ENCODE measurements around the gene GAA. TPM values are rescaled to one million over a fixed set of nuclear protein-coding genes. Genes with fewer than 3 reads are reported as not detected.

The GAA gene
- total RNA-seq, 1 donor from 2014 or later, result 59.7 TPM

DNA sequence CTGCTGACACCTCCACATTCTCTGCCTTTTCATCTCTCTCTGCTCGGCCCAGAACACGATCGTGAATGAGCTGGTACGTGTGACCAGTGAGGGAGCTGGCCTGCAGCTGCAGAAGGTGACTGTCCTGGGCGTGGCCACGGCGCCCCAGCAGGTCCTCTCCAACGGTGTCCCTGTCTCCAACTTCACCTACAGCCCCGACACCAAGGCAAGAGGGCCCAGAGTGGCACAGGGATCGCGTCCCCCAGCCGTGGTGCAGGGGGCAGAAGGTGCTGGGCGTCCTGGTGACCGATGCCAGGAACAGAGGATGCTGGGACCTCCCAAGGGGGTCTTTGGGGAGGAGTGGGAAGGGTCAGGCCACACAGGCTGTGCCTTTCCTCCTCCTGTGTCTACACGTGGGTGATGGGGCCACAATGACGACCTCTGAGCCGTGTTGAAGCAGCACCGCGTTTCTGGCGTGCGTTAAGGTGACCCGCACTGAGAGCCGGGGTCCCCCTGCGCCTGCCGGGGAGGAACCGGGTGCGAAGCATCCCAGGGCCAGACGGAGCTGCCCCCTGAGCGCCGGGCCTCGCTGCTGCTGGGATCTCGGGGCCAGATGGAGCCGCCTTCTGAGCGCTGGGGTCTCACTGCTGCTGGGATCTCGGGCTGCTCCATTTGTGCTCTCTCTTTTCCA lies 17.4 kb downstream of the GAA start:
- H3K27me3 Mint-ChIP-seq (ENCODE audit: low read depth), result no peaks in the 10 kb centered on the region
- TF ChIP-seq, protein P1, sequence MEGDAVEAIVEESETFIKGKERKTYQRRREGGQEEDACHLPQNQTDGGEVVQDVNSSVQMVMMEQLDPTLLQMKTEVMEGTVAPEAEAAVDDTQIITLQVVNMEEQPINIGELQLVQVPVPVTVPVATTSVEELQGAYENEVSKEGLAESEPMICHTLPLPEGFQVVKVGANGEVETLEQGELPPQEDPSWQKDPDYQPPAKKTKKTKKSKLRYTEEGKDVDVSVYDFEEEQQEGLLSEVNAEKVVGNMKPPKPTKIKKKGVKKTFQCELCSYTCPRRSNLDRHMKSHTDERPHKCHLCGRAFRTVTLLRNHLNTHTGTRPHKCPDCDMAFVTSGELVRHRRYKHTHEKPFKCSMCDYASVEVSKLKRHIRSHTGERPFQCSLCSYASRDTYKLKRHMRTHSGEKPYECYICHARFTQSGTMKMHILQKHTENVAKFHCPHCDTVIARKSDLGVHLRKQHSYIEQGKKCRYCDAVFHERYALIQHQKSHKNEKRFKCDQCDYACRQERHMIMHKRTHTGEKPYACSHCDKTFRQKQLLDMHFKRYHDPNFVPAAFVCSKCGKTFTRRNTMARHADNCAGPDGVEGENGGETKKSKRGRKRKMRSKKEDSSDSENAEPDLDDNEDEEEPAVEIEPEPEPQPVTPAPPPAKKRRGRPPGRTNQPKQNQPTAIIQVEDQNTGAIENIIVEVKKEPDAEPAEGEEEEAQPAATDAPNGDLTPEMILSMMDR (IDR thresholded peaks at IDR 0.05; ENCODE audit: unreplicated experiment), result no peak
- no peak overlapping the region for H3K27ac Mint-ChIP-seq
- peaks cover 14% of the 10 kb centered on the region for H3K9me3 Mint-ChIP-seq
- H3K4me1 Mint-ChIP-seq, result no peaks in the 10 kb centered on the region
- H3K4me3 Mint-ChIP-seq, result no peak overlapping the region
- DNase-seq (ENCODE audit: low spot score in 2 of 2, unreplicated experiment in 2 of 2), result no peak
- H3K36me3 Mint-ChIP-seq, result peaks cover 19% of the 10 kb centered on the region

DNA sequence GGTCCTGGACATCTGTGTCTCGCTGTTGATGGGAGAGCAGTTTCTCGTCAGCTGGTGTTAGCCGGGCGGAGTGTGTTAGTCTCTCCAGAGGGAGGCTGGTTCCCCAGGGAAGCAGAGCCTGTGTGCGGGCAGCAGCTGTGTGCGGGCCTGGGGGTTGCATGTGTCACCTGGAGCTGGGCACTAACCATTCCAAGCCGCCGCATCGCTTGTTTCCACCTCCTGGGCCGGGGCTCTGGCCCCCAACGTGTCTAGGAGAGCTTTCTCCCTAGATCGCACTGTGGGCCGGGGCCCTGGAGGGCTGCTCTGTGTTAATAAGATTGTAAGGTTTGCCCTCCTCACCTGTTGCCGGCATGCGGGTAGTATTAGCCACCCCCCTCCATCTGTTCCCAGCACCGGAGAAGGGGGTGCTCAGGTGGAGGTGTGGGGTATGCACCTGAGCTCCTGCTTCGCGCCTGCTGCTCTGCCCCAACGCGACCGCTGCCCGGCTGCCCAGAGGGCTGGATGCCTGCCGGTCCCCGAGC lies 17.9 kb downstream of the GAA start:
- TF ChIP-seq, protein P1 (IDR thresholded peaks at IDR 0.05; ENCODE audit: unreplicated experiment), result no peak
- DNase-seq (ENCODE audit: low spot score in 2 of 2, unreplicated experiment in 2 of 2), result peak in 1 of 2 experiments; percentile 28
- no peak overlapping the region for H3K4me3 Mint-ChIP-seq
- H3K27me3 Mint-ChIP-seq (ENCODE audit: low read depth), result no peaks in the 10 kb centered on the region
- peaks cover 14% of the 10 kb centered on the region for H3K36me3 Mint-ChIP-seq
- peaks cover 14% of the 10 kb centered on the region for H3K9me3 Mint-ChIP-seq
- H3K4me1 Mint-ChIP-seq, result peaks cover 4% of the 10 kb centered on the region
- no peak overlapping the region for H3K27ac Mint-ChIP-seq

GRCh38 chr17:80119839-80120238 lies 18.5 kb downstream of the GAA start:
- Mint-ChIP-seq H3K27ac (no peak overlapping the region), H3K9me3 (peaks cover 9% of the 10 kb centered on the region), H3K36me3 (peaks cover 9% of the 10 kb centered on the region), H3K4me3 (no peak overlapping the region), H3K4me1 (peaks cover 9% of the 10 kb centered on the region), H3K27me3 (ENCODE audit: low read depth) (no peaks in the 10 kb centered on the region)
- DNase-seq (ENCODE audit: low spot score in 2 of 2, unreplicated experiment in 2 of 2), result peak in 1 of 2 experiments; percentile 22
- TF ChIP-seq, protein P1 (IDR thresholded peaks at IDR 0.05; ENCODE audit: unreplicated experiment), result no peak

DNA sequence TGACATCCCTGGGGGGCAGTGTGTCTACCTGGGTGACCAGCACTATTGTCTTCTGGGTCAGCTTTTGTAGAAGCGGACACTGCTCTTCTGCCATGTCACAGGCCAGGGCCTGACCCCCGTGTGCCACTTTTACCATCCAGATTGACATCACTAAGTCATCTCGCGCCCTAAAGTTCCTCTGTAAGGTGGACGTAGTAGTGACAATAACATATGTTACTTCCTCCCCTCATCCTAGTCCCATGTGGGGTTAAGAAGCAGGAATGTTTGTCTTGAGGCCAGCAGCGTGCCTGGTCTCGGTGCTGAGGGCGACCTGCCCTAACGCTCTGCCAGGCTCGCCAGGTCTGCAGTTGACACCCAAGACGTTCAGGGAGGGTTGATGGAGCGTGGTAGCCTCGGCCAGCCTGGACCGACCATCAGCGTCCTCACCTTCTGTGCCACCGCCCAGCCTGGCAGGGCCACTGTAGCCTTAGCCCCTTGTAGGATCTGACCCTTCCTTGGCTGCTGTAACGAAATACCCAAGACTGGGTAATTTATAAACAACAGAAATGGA lies 20.7 kb downstream of the GAA start:
- TF ChIP-seq, protein P1 (IDR thresholded peaks at IDR 0.05; ENCODE audit: unreplicated experiment), result no peak
- Mint-ChIP-seq H3K4me1 (peaks cover 9% of the 10 kb centered on the region), H3K36me3 (no peaks in the 10 kb centered on the region), H3K27me3 (ENCODE audit: low read depth) (no peaks in the 10 kb centered on the region), H3K9me3 (no peaks in the 10 kb centered on the region), H3K27ac (no peak overlapping the region), H3K4me3 (no peak overlapping the region)
- DNase-seq (ENCODE audit: low spot score in 2 of 2, unreplicated experiment in 2 of 2), result peak in 1 of 2 experiments; percentile 33

- DNase-seq (ENCODE audit: low spot score in 2 of 2, unreplicated experiment in 2 of 2), result peak in 1 of 2 experiments; percentile 9
- no peaks in the 10 kb centered on the region for H3K27me3 Mint-ChIP-seq (ENCODE audit: low read depth)
- H3K36me3 Mint-ChIP-seq, result no peaks in the 10 kb centered on the region
- H3K4me3 Mint-ChIP-seq, result no peak overlapping the region
- H3K4me1 Mint-ChIP-seq, result peaks cover 9% of the 10 kb centered on the region
- H3K9me3 Mint-ChIP-seq, result no peaks in the 10 kb centered on the region
- no peak overlapping the region for H3K27ac Mint-ChIP-seq
- TF ChIP-seq, protein P1 (IDR thresholded peaks at IDR 0.05; ENCODE audit: unreplicated experiment), result no peak
Observed at GRCh38 chr17:80122926-80123505, 21.6 kb downstream of the GAA start.
